ENCODE measurements around the gene SYT1.

Gene SYT1

DNA sequence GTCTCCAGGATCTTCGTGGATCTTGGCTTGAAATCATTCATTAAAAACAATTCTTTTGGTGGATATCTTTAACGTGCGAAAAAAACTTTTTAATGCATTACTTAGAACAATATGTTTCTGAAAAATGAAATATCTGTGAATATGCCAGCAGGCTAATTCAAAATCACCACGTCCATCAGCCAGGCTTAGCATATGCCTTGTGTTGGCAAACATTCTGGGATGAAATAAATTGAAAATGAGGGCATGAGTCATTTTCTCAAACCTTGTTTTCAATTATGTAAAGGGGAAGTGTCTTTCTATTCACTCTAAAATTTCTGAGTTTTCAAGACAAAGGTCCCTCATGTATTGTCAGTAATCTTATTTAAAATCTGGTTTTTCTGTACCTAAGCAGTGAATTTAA lies 432.3 kb downstream of the SYT1 start:
- no peak for DNase-seq (ENCODE audit: low read depth)

DNA sequence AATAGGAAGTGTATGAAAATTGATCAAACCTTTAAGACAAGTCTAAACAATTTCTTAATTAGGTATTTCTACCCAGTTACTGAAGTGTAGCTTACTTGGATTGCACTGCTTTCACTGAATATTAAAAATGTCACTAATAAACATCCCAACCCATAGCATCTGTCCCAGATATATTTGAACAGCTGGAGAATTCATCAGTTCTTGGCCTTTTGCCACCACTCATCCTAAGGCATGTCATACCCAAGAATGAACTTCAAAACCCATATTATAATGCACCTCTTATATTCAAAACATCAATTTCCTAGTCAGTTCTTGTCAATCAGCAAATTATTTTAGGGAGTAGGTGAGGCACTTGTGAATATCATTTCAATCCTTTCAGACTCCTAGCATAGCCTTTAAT lies 433.9 kb downstream of the SYT1 start:
- no peak for DNase-seq (ENCODE audit: low read depth)

DNA sequence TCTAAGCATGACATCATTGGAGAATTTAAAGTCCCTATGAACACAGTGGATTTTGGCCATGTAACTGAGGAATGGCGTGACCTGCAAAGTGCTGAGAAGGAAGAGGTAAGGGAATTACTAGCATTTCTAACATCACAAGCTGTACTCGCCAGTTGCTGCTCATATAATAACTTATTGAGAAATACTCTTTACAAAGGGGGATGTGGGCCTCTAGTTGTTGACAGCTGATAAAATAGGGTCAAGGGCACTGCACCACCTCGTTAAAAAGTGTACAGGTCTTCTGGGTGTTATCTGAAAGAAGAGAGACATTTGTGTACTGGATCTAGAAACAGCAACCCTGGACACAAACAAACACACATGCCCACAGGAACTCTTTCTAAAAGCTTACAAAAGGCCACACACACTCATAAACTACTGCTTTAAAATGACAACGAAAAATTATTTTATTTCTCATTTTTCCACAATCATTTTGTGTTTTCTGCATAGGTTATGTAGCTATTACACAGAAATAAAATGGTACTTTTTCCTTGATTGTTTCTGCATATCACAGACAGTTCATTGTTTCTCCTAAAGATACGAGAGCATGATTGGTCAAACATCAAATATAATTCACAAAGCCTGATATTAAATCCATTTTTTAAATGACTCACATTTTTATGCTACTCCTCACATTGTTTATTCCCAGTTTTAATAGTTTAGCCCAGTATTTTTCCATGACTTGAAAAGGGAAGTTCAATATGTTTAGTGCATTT lies 435.0 kb downstream of the SYT1 start:
- no peak for DNase-seq (ENCODE audit: low read depth)

DNA sequence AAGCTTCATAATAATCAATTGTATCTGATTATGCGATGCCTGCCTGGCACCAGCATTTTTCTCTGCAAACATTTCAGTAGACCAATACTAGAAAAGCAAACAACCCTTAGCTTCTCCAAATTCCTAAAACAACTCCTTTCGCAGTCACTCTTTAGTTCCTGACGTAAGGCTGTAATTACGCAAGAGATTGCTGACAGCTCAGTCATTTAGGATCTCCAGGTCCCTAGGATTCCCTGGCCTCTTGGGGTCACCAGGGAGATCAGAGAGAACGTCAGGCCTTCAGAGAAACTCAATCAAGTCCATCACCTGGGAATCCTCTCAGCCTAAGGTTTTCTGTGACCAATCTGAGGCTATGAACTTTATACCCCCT lies 435.6 kb downstream of the SYT1 start:
- no peak for DNase-seq (ENCODE audit: low read depth)

DNA sequence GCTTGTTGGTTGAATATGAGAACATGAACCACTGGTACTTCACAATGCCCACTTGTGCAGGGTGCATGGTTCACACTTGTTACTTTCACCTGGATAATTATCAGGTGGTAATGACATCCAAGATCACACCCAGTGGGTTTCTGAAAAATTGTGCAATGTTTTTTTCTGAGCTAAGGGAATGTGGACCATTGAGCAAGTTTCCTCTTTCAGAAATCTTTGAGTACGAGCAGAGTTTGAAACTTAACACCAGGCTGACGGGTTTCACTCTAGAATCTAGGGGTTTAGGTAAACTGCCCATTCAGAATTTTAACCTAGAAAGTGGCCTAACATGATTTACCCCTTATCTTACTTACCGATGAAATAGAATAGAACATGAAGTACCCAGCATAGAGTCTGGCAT lies 436.6 kb downstream of the SYT1 start:
- no peak for DNase-seq (ENCODE audit: low read depth)

DNA sequence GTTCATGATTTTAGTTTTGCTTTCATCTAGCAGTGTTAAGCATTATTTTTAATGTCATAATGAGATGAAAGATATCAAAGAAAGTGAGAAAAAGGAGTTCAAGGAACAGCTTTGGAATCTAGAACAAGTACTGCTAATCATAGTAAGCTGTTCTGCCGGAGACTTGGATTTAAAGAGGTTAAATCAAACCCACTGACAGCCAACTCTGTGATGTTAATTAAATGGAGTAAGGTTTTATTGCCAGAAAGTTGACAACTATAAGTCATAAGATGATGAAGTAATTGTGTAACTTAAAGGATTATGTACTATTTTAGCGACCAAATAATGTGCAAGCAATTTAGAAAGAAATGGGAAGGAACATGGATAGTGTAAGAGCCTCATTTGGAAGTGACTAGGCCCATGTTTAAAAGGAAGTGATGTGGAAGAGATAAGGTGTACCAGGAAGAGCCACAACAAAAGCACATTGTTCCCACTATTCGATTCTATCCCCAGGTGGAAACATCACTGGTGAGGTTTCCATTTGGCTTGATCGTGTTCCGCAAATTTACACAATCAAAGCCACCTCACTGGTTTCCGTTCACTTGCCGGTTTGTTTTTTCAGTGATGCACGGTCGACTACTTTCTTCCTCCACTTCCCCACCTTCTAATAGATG lies 437.7 kb downstream of the SYT1 start:
- no peak for DNase-seq (ENCODE audit: low read depth)

DNA sequence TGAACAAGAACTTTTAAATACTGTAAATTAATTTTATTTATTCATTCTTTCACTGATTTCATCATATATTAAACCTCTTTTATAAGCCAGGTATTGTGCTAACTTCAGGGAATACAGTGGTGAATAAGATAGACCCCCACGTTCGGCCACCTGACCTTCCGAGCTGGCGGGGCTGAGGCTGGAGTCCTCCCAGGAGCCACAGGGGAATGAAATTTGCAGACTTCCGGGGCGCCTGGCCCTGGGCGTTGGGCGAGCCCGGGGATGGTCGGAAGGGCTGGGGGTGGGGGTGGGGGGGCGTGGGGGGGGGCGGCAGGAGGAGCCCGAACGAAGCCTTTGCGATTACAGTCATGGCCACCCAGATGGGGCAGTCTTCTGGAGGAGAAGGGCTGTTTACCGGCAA lies 442.8 kb downstream of the SYT1 start:
- no peak for DNase-seq (ENCODE audit: low read depth)

DNA sequence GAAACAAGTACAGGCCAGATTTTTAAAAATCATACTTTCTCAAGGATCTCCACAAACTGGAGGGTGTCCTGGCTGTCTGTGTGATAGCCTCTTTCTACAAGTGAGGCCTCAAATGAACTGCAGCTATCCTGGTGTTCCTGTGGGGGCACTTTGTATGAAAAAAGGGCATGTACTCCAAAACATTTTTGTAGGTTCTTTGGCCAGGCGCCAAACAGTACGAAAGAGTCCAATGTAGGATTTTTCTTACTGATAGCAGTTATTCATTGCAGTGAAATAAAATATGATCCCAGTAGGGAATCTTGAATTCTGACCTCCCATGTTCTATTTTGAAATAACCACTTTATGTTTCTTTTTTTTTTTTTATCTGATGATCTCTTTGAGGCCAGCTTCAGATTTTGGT lies 444.5 kb downstream of the SYT1 start:
- no peak for DNase-seq (ENCODE audit: low read depth)

DNA sequence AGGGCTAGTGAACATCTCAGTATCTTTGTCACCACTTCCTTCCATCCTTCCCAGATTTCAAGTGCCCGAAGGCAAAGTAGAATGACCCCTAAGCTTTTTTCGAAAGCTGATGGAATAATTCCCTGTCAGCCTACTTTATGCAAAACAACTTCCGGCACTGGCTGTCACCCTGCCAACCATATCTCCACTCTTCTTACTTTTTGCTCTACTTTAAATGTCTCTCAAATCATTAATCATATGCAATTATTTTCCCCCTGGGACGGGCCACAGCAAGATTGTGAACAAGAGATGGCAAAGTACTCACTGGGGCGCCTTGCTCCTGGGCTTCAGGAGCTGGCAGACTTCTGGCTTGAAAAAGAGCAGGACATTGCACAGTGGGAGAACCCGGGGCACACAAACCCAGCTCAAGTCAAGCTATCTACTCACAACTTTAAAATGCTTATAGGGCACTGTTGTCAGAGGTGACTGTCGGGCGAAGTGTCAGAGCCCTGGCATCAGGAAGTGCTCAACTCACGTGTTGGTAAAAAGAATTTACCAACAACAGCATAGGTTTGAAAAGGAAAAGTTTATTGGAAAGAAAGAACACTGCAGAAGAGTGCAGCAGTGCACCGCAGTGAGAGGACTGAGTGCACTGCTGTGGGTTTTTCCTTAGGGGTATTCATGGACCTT lies 452.7 kb downstream of the SYT1 start:
- DNase-seq (ENCODE audit: low read depth) = no peak

DNA sequence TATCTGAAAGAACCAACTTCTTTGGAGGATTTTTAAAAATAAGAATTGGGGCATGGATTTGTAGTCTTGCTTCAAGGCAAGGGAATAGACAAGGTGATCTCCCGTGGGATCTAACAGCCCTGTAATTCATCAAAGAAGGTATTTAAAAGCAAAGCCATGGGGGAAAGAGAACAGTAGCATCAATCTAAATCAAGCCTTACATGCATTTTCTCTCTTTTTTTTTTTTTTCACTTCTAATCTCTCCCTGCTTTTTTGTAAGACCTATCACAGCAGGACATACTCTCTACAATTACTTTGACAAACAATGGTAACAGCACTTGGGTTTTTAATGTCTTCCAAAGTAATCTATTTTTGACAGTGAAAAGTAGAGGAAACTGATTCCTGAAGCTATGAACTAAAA lies 458.3 kb downstream of the SYT1 start:
- no peak for DNase-seq (ENCODE audit: low read depth)

DNA sequence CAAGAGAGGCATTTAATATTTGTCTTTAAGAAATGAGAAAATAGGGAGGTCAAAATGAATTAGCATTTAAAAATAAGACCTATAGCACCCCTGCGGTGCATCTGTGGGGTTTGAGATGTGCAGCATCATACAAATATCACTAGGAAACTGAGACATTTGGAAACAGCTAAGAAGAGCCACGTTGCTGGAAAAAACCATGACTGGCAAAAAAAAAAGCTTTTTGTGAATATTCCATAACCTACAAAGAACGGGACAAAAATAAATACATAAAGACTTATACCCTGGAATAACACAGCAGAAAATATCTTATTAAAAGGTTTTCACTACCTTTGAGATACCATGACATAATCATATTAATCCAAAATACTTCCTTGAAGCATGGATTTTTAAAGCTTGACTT lies 460.0 kb downstream of the SYT1 start:
- DNase-seq (ENCODE audit: low read depth) = no peak

DNA sequence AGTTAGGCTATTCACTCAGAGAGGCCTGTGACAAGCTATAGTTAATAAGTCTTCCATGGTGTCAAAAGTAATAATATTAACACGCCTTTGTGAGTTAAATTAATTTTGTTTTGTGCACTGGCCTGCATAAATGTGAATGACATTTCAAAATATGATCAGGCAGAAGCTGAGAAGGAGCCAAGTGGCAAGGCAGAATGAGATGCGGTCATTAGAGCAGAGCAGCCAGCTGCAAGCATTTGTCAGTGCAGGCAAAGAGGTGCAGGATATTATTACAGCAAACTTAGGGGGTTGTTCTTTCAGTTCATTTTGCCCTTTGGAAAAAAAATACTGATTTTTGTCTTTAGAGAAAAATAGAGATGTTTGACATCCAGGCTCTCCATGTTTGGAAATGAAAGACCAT lies 461.6 kb downstream of the SYT1 start:
- DNase-seq (ENCODE audit: low read depth) = no peak

DNA sequence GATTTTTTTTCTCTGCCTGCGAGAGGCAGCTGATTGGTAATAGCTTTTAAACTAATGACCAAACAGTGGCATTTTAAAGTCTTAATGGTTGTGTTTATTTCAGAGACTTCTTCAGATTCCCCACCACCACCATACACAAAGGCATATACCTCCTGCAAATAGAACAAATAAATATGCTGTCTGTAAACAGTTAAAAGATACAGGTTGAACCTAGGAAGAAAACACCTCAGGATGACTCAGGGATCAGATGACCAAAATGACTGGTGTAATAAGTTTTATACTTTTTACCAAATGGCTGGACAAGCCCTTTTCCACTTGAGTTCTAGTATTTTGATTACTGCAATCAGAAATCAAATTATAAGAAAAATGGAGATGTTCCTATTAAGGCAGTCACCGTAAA lies 462.1 kb downstream of the SYT1 start:
- DNase-seq (ENCODE audit: low read depth) = no peak

DNA sequence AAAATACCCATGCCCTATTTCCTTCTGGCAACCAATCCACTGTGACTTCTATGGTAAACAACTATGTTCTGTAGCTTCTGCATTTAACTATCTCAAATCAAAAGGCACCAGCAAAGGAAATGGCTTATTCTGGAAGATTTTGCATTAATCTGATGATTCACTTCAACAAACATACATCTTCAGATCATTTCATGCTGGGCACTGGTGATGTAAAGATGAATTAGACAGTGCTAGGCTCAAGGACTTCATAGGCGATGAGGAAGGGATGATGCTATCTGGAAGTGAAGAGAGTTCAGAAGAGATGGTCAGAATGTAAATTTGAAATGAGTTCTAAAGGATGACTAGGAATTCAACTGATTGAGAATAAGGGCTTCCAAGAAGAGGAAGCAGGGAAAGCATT lies 462.9 kb downstream of the SYT1 start:
- no peak for DNase-seq (ENCODE audit: low read depth)

DNA sequence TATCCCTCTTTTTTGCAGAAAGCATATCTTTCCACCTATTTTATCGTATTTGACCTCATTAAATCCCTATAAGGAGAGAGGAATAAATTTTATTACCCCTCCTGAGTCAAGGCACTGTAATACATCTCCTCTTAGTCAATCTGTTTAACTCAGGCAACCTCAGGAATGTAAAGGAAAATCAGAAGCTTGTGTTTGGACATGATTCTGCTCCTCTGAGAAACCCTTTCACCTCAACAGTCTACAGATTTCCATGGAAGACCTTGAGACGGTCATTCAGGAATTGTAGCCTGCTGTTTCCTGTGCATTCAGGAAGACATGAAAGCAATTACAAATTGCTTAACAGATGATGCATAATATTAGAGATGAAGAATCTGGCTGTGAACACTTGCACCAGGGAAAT lies 465.4 kb downstream of the SYT1 start:
- no peak for DNase-seq (ENCODE audit: low read depth)

DNA sequence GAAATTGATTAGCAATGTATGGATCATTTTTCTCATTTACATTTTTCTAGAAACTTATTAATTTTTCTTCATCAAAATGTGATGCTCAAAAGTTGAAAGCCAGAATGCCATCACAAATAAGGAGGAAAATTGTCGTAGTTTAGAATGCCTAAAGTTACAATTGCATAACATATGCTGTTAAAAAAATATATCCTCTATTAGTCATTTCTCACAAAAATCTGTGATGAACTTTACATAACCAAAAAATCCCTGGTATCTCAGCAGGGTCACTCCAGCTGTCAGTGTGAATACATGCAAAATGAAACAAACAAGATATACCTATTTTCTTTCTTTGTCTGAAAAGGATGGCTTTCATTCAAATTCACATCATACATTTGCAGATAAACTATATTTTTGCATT lies 467.3 kb downstream of the SYT1 start:
- DNase-seq (ENCODE audit: low read depth) = no peak

DNA sequence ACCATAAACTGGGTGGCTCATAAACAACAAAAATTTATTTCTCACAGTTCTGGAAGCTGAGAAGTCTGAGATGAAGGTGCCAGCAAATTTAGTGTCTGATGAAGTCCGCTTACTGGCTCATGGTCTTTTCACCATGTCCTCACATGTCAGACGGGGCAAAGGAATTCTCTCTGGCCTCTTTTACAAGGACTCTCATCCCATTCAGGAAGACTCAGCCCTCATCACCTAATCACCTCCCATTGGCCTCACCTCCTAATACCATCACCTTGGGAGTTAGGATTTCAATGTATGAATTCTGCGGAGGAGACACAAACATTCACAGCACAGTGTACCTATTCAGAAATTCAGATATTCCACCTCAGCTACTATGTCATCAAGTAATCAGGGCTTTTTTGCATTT lies 468.6 kb downstream of the SYT1 start:
- DNase-seq (ENCODE audit: low read depth) = no peak

DNA sequence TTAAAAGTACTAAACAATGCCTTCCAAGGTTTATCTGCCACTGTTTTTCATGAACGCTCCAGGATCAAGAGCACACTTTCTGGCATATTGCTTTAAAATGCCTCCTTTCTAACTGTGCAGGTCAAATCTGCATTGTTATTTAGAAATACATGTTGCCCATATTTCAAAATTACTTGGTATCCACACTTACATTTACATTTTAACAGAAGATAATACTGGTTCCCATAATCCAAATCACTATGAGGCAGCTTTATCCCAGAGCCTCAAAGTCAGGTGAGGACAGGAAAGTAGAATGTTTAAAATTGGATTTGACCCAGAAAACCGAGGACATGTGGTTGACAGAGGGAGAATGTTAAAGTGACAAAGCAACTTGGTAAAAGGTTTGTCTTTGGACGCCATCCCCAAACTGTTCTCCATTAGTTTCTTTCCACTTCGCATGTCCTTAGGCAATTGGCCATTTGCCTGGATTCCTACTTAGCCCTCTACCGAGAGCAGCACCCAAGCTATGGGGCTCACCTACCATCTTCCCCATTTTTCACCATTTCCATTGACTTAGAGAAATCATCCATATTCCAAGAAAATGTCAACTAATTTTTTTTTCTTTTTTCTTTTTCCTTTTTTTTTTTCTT lies 473.2 kb downstream of the SYT1 start:
- DNase-seq (ENCODE audit: low read depth) = no peak

DNA sequence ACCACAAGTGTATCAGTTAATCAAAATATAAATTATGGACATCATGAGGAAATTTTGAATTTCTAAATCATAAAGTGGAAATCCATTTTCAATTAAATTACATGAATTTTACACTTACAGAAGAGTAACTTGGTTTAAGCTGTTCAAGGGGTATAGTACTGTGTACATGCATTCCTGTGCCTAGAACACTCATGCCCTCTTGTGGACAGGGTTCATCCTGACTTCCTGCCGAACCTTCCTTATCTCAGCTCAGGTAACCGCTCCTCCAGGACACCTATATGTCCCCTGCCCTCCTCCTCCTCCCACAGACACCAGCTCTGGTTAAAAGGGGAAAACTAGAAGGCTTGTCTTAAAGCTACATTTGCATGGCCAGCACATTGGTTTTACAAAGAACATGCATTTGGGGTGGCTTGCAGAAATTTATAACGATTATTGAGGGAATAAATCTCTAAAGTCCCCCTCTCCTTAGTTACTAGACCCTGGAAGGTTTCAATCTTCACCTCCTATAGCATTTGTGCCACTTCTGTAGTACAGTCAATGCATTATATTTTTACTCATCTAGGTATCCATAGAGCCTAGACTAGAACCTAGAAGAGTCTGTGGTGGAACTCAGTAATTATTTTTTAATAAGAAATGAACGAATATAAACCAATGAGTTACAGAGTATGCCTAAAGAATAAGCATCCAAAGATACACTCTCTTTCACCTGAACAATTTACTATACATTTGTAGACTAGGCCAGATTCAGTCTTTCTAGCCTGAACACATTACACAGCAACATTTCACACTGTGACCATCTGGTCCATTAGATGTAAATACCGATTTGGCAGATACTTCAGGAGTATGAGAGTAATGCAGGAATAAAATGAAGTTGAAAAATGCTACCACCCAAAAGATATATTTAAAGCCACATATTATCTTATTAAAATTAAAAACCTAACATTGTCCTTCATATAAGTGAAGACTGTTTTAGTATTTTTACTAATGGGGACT lies 480.6 kb downstream of the SYT1 start:
- no peak for DNase-seq (ENCODE audit: low read depth)

DNA sequence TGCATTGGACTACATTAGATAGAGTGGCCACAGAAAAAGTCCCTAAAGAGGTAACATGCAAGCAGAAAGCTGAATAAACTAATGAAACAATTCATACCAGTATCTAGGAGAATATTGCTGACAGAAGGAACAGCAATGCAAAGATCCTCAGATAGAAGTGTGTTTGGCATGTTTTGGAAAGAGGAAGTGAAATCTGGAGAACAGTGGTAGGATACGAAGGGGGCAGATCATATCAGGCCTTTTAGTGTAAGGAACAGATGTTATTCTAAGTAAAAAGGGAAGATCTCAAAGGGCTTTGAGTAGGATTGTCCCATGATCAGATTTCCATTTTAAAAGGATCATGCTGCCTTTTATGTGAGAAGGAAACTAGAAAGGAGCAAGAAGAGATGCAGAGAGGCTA lies 483.3 kb downstream of the SYT1 start:
- no peak for DNase-seq (ENCODE audit: low read depth)

DNA sequence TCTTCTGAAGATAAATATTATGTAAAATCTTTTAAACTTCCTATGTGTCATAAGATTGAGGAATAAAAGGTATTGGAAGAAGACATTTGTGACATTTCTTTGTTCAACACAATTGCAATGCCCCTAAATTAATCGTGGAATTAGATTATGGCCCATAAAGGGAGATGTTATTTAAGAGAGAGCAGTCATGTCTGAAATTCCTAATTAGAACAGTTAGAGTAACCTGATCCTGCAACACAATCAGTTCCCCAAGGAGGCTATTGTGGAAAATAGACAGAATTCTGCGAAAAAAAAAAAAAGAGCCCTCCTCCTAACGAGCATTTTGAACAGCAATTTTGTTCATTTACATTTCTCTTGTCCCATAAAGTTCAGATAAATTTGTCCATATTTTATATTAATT lies 486.7 kb downstream of the SYT1 start:
- no peak for DNase-seq (ENCODE audit: low read depth)

DNA sequence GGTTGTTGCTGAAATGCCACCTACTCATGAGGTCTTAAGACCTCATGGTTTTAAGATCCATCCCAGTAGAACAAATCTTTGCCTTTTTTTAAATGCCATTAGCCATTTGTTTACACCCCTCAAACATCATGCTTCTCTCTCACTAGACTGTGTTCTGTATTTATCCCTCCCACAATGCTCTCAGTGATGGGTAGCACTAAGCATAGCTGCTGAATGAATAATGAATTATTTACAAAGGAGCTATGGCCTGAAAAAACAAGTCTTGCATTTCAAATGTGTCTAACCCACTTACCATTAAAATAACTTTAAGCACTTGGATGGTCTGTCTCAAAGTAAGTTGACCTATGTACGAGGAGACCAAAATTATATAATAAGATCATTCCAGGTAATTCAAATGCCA lies 491.6 kb downstream of the SYT1 start:
- no peak for DNase-seq (ENCODE audit: low read depth)

Data from activated T-cell treated with anti-CD3 and anti-CD28 coated beads for 1 hour (primary cell).